VCaP (cell line): ENCODE measurements around the gene WNT7B.

Source experiments
- H3K27ac ChIP-seq: fragments of 450-650 bp; 2 replicates; pipeline ENCODE4 v1.5.1; 2017
- TF ChIP-seq, protein P1 (sequence below): fragments of 450-650 bp; conservative IDR thresholded peaks from 2 replicates; pipeline ENCODE4 v1.5.1; 2017; ENCODE audit warnings: mild to moderate bottlenecking, moderate library complexity

The WNT7B gene

DNA sequence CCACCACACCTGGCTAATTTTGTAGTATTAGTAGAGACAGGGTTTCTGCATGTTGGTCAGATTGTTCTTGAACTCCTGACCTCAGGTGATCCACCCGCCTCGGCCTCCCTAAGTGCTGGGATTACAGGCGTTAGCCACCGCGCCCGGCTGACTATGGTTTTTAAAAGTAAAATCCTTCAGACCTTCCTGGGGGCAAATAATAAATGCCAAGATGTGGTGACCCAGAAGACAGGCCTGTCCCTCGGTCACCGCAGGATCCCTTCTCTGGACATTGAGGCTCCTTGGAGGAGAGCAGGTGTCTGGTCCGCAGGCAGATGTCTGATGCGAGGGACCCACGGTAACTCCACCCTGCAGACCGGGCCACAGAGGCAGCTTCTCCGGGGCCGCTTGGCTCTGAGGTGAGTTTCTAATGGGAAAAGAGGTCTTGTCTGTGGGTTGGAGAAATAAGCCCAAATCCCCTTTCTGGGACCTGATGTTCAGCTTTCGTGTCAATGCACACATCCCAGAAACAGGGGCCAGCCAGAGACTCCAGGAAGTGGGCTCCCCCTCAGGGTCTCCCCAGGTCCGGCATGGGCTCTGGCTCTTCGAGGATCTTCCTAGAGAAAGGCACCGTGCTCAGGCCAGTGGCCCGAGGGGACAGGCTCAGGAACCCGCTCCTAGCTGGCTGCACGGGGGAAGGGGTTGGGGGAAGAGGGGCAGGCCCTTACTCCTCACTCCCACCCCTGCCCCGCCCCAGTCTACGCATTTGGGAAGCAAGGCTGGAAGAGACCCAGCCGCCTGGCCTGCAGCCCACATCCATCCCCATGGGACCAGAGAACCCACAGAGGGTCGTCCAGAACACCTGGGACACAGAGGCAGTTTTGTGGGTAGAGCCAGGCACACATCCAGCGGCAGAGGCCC is 100.6 kb downstream of the WNT7B start:
- H3K27ac ChIP-seq: no peak overlapping the region
- TF ChIP-seq, protein P1, sequence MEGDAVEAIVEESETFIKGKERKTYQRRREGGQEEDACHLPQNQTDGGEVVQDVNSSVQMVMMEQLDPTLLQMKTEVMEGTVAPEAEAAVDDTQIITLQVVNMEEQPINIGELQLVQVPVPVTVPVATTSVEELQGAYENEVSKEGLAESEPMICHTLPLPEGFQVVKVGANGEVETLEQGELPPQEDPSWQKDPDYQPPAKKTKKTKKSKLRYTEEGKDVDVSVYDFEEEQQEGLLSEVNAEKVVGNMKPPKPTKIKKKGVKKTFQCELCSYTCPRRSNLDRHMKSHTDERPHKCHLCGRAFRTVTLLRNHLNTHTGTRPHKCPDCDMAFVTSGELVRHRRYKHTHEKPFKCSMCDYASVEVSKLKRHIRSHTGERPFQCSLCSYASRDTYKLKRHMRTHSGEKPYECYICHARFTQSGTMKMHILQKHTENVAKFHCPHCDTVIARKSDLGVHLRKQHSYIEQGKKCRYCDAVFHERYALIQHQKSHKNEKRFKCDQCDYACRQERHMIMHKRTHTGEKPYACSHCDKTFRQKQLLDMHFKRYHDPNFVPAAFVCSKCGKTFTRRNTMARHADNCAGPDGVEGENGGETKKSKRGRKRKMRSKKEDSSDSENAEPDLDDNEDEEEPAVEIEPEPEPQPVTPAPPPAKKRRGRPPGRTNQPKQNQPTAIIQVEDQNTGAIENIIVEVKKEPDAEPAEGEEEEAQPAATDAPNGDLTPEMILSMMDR: no peak

DNA sequence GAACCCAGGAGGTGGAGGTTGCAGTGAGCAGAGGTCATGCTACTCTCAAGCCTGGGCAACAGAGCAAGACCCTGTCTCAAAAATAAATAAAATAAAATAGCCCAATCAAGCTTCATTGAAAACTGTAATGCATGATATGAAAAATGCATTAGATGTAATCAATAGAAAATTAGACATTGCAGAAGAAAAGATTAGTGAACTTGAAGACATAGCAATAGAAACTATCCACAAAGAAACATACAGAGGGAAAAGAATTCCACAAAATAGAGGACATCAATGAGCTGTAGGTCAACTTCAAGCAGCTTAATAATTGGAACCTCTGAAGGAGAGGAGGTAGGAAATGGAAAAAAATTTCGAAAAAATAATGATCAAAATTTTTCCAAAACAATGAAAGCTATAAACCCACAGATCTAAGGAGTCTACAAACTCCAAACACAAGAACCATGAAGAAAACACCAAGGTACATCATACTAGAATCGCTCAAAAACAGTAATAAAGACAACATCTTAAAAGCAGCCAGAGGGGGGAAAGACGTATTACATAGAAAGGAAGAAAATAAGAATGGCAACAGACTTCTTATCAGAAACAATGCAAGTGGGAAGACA is 104.2 kb downstream of the WNT7B start:
- no peak overlapping the region for H3K27ac ChIP-seq
- TF ChIP-seq, protein P1: no peak

DNA sequence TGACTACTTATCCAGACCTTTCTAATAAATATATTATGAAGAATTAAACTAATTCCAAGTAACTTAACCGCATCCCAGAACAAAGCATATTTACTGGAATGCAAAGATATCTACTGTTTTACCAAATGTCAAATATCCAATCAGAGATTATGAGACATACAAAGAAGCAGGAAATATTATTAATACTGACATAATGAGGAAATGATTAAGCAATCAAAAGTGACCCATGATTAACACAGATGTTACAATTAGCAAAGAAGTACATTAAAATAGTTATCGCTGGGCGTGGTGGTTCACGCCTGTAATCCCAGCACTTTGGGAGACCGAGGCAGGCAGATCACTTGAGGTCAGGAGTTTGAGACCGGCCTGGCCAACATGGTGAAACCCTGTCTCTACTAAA is 105.2 kb downstream of the WNT7B start:
- H3K27ac ChIP-seq: no peak overlapping the region
- TF ChIP-seq, protein P1: no peak
